Keratinocyte (primary cell): ENCODE data around the gene TAF11L13. TPM values are rescaled to one million over a fixed set of nuclear protein-coding genes. Genes with fewer than 3 reads are reported as not detected.
"Not testable (repeated sequence)": the region's sequence is repeated elsewhere in the genome, so short reads cannot be mapped to it uniquely, and the experiment has no call there.

Source experiments
- DNase-seq: peaks from one replicate; pipeline ENCODE4 v3.0.0-alpha.2; 2011; ENCODE audit warnings: low read depth, missing footprints, low spot score
- FAIRE-seq: peaks from 2 replicates; lab custom pipeline; 2011; peaks lifted over from hg19 to GRCh38; lab: Jason Lieb, UNC
- H2AFZ ChIP-seq: 2 replicates; pipeline ENCODE4 v1.6.0; 2012; ENCODE audit warnings: low read length, control low read depth, inconsistent platforms; ENCODE audit not compliant: control insufficient read depth
- H3K27ac ChIP-seq: 2 replicates; pipeline ENCODE4 v1.5.1; 2011; ENCODE audit warnings: low read length; ENCODE audit not compliant: control insufficient read depth, insufficient read depth
- H3K27me3 ChIP-seq: 3 replicates; pipeline ENCODE4 v1.6.0; 2011; ENCODE audit warnings: low read length; ENCODE audit not compliant: control insufficient read depth, insufficient read depth; ENCODE audit errors: extremely low read depth
- H3K36me3 ChIP-seq, 2 experiments: 2 replicates in 1 of 2; 3 replicates in 1 of 2; pipeline ENCODE4 v1.5.1; 2011; ENCODE audit warnings: low read length in 2 of 2, mild to moderate bottlenecking in 1 of 2; ENCODE audit not compliant: control insufficient read depth in 2 of 2, insufficient read depth in 2 of 2; ENCODE audit errors: extremely low read depth in 1 of 2
- H3K4me1 ChIP-seq: 3 replicates; pipeline ENCODE4 v1.5.1; 2011; ENCODE audit warnings: low read length; ENCODE audit not compliant: control insufficient read depth, insufficient read depth; ENCODE audit errors: extremely low read depth
- H3K4me2 ChIP-seq: 3 replicates; pipeline ENCODE4 v1.6.0; 2011; ENCODE audit warnings: low read depth, low read length; ENCODE audit not compliant: control insufficient read depth, insufficient read depth; ENCODE audit errors: extremely low read depth
- H3K4me3 ChIP-seq, 3 experiments: fragments of 200-600 bp in 1 of 3; sonication (generic) in 1 of 3; 2 replicates in 2 of 3; 3 replicates in 1 of 3; pipeline ENCODE4 v1.5.1; 2011 to 2016; ENCODE audit warnings: low read length in 3 of 3, mild to moderate bottlenecking in 3 of 3, control low read depth in 2 of 3, inconsistent platforms in 1 of 3, low read depth in 1 of 3, mixed read lengths in 1 of 3, mixed run types in 1 of 3, moderate library complexity in 1 of 3; ENCODE audit not compliant: control insufficient read depth in 2 of 3, insufficient read depth in 2 of 3; ENCODE audit errors: extremely low read depth in 1 of 3
- H3K79me2 ChIP-seq: 2 replicates; pipeline ENCODE4 v1.6.0; 2012; ENCODE audit warnings: low read length; ENCODE audit not compliant: control insufficient read depth, insufficient read depth
- H3K9ac ChIP-seq: 3 replicates; pipeline ENCODE4 v1.6.0; 2011; ENCODE audit warnings: low read length; ENCODE audit not compliant: control insufficient read depth, insufficient read depth; ENCODE audit errors: extremely low read depth
- H3K9me1 ChIP-seq: 3 replicates; pipeline ENCODE4 v1.6.0; 2011; ENCODE audit warnings: low read length; ENCODE audit not compliant: control insufficient read depth, insufficient read depth; ENCODE audit errors: extremely low read depth
- H3K9me3 ChIP-seq: 2 replicates; pipeline ENCODE4 v1.5.1; 2012; ENCODE audit warnings: low read depth, low read length; ENCODE audit not compliant: control insufficient read depth
- H4K20me1 ChIP-seq: 3 replicates; pipeline ENCODE4 v1.6.0; 2011; ENCODE audit warnings: low read length; ENCODE audit not compliant: control insufficient read depth, insufficient read depth; ENCODE audit errors: extremely low read depth
- dilution Hi-C: fragments of 300-500 bp; cut with MboI; formaldehyde crosslinking; loops from one replicate; pipeline ENCODE4 v1.7.0; 2020; ENCODE audit warnings: low sequenced_read_pairs; ENCODE audit not compliant: extremely low pct_ligation_motif_present
- polyA minus RNA-seq, 3 experiments: library from RNA; depleted of rRNA, polyadenylated mRNA; stranded (reverse); fragments of >200 nt; gene quantifications; 1 replicate in 1 of 3; 2 replicates in 1 of 3; 3 replicates in 1 of 3; pipeline ENCODE4 v1.2.3, GENCODE V29; 2011
- polyA plus RNA-seq, 5 experiments: library from polyadenylated mRNA; depleted of rRNA in 3 of 5; stranded (reverse) in 3 of 5; stranded (forward) in 1 of 5; unstranded in 1 of 5; fragments of >200 nt; gene quantifications; 1 replicate in 1 of 5; 2 replicates in 3 of 5; 3 replicates in 1 of 5; pipeline versions ENCODE4 v1.2.1 to v1.2.3, GENCODE V29; 2011 to 2012; ENCODE audit warnings: missing spikeins in 2 of 5, low read depth in 1 of 5, low replicate concordance in 1 of 5

Gene TAF11L13
- polyA plus RNA-seq: not detected in 3 replicates
- not detected for polyA plus RNA-seq (2011; ENCODE audit: low read depth)
- polyA plus RNA-seq (2011; cell fraction: cytosol; rRNA removed): not detected in 2 replicates
- not detected in 2 replicates for polyA plus RNA-seq (2011; cell fraction: nucleus; rRNA removed)
- not detected in 2 replicates for polyA plus RNA-seq (2012; ENCODE audit: low replicate concordance)
- 2.6 TPM in 1 of 3 replicates, not detected in the others for polyA minus RNA-seq
- not detected for polyA minus RNA-seq (2011; cell fraction: cytosol; rRNA and poly(A)+ RNA removed)
- polyA minus RNA-seq (2011; cell fraction: nucleus; rRNA and poly(A)+ RNA removed): not detected in 2 replicates

DNA sequence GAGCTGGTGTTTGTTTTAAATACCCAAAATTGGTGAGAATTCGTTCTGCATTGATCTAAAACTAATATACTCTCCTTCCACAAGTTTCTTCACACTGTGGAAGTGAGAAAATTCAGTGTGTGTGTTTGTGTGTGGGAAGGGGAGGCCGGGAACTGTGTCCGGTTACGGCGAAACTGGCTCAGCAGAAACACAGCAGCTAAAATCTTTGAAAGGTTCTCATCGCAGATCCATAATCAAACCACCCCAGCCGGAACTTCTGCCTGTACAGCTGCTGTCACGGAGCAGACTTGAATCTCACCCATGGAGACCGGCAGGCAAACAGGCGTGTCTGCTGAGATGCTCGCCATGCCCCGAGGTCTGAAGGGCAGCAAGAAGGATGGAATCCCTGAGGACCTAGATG is at the start of gene TAF11L13:
Gene TAF11L13, plus strand, starts transcription at position 301 of the 400 bp plus-strand sequence.
- H3K36me3 ChIP-seq, H3K27me3 ChIP-seq, H3K4me3 ChIP-seq, H3K4me2 ChIP-seq, H3K27ac ChIP-seq, H3K9me3 ChIP-seq, H2AFZ ChIP-seq, H3K9me1 ChIP-seq, H3K4me1 ChIP-seq, FAIRE-seq, H4K20me1 ChIP-seq, H3K79me2 ChIP-seq, H3K9ac ChIP-seq, dilution Hi-C loops, DNase-seq: not testable (repeated sequence)

DNA sequence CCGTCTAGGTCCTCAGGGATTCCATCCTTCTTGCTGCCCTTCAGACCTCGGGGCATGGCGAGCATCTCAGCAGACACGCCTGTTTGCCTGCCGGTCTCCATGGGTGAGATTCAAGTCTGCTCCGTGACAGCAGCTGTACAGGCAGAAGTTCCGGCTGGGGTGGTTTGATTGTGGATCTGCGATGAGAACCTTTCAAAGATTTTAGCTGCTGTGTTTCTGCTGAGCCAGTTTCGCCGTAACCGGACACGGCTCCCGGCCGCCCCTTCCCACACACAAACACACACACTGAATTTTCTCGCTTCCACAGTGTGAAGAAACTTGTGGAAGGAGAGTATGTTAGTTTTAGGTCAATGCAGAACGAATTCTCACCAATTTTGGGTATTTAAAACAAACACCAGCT is 46.2 kb upstream of the TAF11L13 start, which contains the start of gene TAF11L7:
Gene TAF11L7, minus strand, starts transcription at position 101 of the 400 bp plus-strand sequence.
- H3K9me3 ChIP-seq, H4K20me1 ChIP-seq, FAIRE-seq, H3K4me1 ChIP-seq, H2AFZ ChIP-seq, H3K4me2 ChIP-seq, DNase-seq, H3K79me2 ChIP-seq, H3K9ac ChIP-seq, dilution Hi-C loops, H3K4me3 ChIP-seq, H3K9me1 ChIP-seq, H3K36me3 ChIP-seq, H3K27me3 ChIP-seq, H3K27ac ChIP-seq: not testable (repeated sequence)

- H3K4me2 ChIP-seq, H3K9me1 ChIP-seq, FAIRE-seq, H3K79me2 ChIP-seq, H3K36me3 ChIP-seq, DNase-seq, H3K9me3 ChIP-seq, H3K27me3 ChIP-seq, H3K9ac ChIP-seq, H4K20me1 ChIP-seq, H3K4me1 ChIP-seq, H3K27ac ChIP-seq, dilution Hi-C loops, H2AFZ ChIP-seq, H3K4me3 ChIP-seq: not testable (repeated sequence)
These were observed 41.0 kb upstream of the TAF11L13 start, which contains the start of gene TAF11L8 for GRCh38 chr5:17590860-17591259. Gene TAF11L8, minus strand, starts transcription at chr5:17590960.

DNA sequence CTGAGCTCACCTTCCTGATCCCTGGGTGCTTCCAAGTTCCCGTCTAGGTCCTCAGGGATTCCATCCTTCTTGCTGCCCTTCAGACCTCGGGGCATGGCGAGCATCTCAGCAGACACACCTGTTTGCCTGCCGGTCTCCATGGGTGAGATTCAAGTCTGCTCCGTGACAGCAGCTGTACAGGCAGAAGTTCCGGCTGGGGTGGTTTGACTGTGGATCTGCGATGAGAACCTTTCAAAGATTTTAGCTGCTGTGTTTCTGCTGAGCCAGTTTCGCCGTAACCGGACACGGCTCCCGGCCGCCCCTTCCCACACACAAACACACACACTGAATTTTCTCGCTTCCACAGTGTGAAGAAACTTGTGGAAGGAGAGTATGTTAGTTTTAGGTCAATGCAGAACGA is 37.6 kb upstream of the TAF11L13 start, which contains the start of gene TAF11L9:
Gene TAF11L9, minus strand, starts transcription at position 140 of the 400 bp plus-strand sequence.
- H4K20me1 ChIP-seq, H3K9me1 ChIP-seq, H3K4me1 ChIP-seq, DNase-seq, H3K36me3 ChIP-seq, H3K9me3 ChIP-seq, H3K9ac ChIP-seq, dilution Hi-C loops, H3K27ac ChIP-seq, H3K27me3 ChIP-seq, FAIRE-seq, H3K4me3 ChIP-seq, H2AFZ ChIP-seq, H3K4me2 ChIP-seq, H3K79me2 ChIP-seq: not testable (repeated sequence)

- H3K4me3 ChIP-seq, H3K27ac ChIP-seq, H3K27me3 ChIP-seq, H3K36me3 ChIP-seq, H2AFZ ChIP-seq, H3K9me3 ChIP-seq, FAIRE-seq, H4K20me1 ChIP-seq, dilution Hi-C loops, DNase-seq, H3K79me2 ChIP-seq, H3K4me2 ChIP-seq, H3K4me1 ChIP-seq, H3K9ac ChIP-seq, H3K9me1 ChIP-seq: not testable (repeated sequence)
These were observed 34.2 kb upstream of the TAF11L13 start, which contains the start of gene TAF11L10 for GRCh38 chr5:17597728-17598127. Gene TAF11L10, minus strand, starts transcription at chr5:17597828.
